HL-60 (cell line): ENCODE data around the gene VILL.

Experiments
- CTCF ChIP-seq: IDR thresholded peaks from one replicate; pipeline ENCODE4 v1.5.1; 2011; ENCODE audit warnings: low read length, control low read depth, inconsistent platforms; ENCODE audit not compliant: insufficient read depth
- GABPA ChIP-seq: IDR thresholded peaks from 2 replicates; pipeline ENCODE4 v1.6.1; 2012; ENCODE audit warnings: low read depth
- POLR2AphosphoS5 ChIP-seq: IDR thresholded peaks from 2 replicates; pipeline ENCODE4 v1.6.1; 2012; ENCODE audit warnings: low read depth
- REST ChIP-seq: IDR thresholded peaks from 2 replicates; pipeline ENCODE4 v1.6.1; 2012; ENCODE audit warnings: low read depth; ENCODE audit not compliant: insufficient replicate concordance
- SPI1 ChIP-seq: IDR thresholded peaks from 2 replicates; pipeline ENCODE4 v1.6.1; 2012; ENCODE audit warnings: low read depth, mild to moderate bottlenecking, borderline replicate concordance

GRCh38 chr3:37973246-37974054, 17.1 kb upstream of the VILL start:
- no peak for TF ChIP-seq SPI1
- no peak for TF ChIP-seq CTCF
- TF ChIP-seq POLR2AphosphoS5: no peak
- TF ChIP-seq REST: no peak
- no peak for TF ChIP-seq GABPA
